ENCODE results near the gene OTX1. TPM values are rescaled to one million over a fixed set of nuclear protein-coding genes. Genes with fewer than 3 reads are reported as not detected.
"Not testable (repeated sequence)": the region's sequence is repeated elsewhere in the genome, so short reads cannot be mapped to it uniquely, and the experiment has no call there.

The OTX1 gene
- total RNA-seq, 1 donor, result not detected

DNA sequence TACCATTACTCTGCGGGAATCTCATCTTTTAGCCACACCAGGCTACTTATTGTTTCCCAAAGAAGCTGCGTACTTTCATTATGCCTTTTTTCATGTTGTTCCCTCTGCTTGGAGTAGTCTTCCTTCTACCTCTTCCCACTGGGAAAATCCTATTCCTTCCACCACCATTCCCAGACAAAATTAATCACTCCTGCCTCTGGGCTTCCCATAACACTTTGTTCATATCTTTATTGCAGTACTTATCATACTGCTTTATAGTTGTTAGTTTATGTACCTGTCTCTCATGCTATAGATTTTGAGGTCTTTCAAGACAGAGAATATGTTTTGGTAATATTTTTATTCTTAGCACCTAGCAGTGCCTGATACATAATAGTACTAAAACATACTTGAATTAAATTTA is 16.2 kb downstream of the OTX1 start:
- peaks cover 81% of the 10 kb centered on the region for H3K27me3 ChIP-seq (ENCODE audit: insufficient read depth, low read length)
- DNase-seq (ENCODE audit: insufficient read length, low spot score, missing footprints), result no peak
- H3K79me2 ChIP-seq (ENCODE audit: insufficient read depth, low read length), result no peaks in the 10 kb centered on the region
- TF ChIP-seq, protein P1, sequence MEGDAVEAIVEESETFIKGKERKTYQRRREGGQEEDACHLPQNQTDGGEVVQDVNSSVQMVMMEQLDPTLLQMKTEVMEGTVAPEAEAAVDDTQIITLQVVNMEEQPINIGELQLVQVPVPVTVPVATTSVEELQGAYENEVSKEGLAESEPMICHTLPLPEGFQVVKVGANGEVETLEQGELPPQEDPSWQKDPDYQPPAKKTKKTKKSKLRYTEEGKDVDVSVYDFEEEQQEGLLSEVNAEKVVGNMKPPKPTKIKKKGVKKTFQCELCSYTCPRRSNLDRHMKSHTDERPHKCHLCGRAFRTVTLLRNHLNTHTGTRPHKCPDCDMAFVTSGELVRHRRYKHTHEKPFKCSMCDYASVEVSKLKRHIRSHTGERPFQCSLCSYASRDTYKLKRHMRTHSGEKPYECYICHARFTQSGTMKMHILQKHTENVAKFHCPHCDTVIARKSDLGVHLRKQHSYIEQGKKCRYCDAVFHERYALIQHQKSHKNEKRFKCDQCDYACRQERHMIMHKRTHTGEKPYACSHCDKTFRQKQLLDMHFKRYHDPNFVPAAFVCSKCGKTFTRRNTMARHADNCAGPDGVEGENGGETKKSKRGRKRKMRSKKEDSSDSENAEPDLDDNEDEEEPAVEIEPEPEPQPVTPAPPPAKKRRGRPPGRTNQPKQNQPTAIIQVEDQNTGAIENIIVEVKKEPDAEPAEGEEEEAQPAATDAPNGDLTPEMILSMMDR (IDR thresholded peaks at IDR 0.05; ENCODE audit: extremely low read depth, low read depth, low read length), result no peak
- H3K27ac ChIP-seq (ENCODE audit: low read depth, low read length), result no peak overlapping the region
- no peak overlapping the region for H2AFZ ChIP-seq (ENCODE audit: low read length)
- no peaks in the 10 kb centered on the region for H3K4me1 ChIP-seq (ENCODE audit: insufficient read depth, low read length)
- H4K20me1 ChIP-seq (ENCODE audit: insufficient read depth, low read length), result no peaks in the 10 kb centered on the region
- H3K4me3 ChIP-seq (ENCODE audit: insufficient read depth, low read length), result no peak overlapping the region
- H3K36me3 ChIP-seq (ENCODE audit: insufficient read depth, low read length), result no peaks in the 10 kb centered on the region
- no peak overlapping the region for H3K4me2 ChIP-seq (ENCODE audit: insufficient read depth, low read length)
- no peaks in the 10 kb centered on the region for H3K9me3 ChIP-seq (ENCODE audit: low read depth, low read length)

DNA sequence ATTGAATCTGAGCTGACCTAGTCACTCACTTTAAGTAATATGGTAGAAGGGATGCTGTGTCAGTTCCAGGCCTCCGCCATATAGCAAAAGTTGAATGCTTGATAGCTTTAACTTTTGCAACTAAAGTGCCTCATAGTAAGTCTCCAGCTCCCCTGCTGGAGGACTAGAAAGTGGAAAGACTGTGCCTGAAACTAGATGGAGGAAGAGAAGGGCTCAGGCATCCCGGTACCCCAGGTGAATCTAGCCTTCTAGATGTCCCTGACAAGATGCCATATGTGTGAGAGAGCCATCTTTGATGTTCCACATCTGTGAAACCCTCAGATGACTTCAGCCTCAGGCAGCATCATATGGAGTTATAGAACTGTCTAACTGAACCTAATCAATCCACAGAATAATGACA is 21.0 kb downstream of the OTX1 start:
- Histone ChIP-seq H3K36me3 (ENCODE audit: insufficient read depth, low read length) (no peaks in the 10 kb centered on the region), H3K4me1 (ENCODE audit: insufficient read depth, low read length) (no peaks in the 10 kb centered on the region), H3K27me3 (ENCODE audit: insufficient read depth, low read length) (peaks cover 38% of the 10 kb centered on the region), H3K9me3 (ENCODE audit: low read depth, low read length) (no peaks in the 10 kb centered on the region), H4K20me1 (ENCODE audit: insufficient read depth, low read length) (no peaks in the 10 kb centered on the region), H3K4me2 (ENCODE audit: insufficient read depth, low read length) (no peak overlapping the region), H3K27ac (ENCODE audit: low read depth, low read length) (no peak overlapping the region), H3K4me3 (ENCODE audit: insufficient read depth, low read length) (no peak overlapping the region), H3K79me2 (ENCODE audit: insufficient read depth, low read length) (no peaks in the 10 kb centered on the region), H2AFZ (ENCODE audit: low read length) (no peak overlapping the region)
- TF ChIP-seq, protein P1 (IDR thresholded peaks at IDR 0.05; ENCODE audit: extremely low read depth, low read depth, low read length), result no peak
- DNase-seq (ENCODE audit: insufficient read length, low spot score, missing footprints), result no peak

DNA sequence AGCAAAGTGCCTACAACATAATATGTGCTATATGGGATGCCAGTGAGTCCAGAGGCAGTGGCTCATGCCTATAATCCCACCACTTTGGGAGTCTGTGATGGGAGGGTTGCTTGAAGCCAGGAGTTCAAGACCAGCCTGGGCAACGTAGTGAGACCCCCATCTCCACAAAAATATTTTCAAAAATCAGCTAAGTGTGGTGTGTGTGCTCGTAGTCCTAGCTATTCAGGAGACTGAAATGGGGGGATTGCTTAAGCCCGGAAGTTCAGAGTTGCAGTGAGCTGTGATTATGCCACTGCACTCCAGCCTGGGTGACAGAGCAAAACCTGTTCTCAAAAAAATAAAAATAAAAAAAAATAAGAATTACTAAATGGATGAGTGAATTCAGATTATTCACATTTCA is 23.4 kb downstream of the OTX1 start:
- Histone ChIP-seq H3K79me2 (ENCODE audit: insufficient read depth, low read length) (no peaks in the 10 kb centered on the region), H3K4me1 (ENCODE audit: insufficient read depth, low read length) (no peaks in the 10 kb centered on the region), H3K9me3 (ENCODE audit: low read depth, low read length) (no peaks in the 10 kb centered on the region), H3K4me2 (ENCODE audit: insufficient read depth, low read length) (no peak overlapping the region), H2AFZ (ENCODE audit: low read length) (no peak overlapping the region), H3K36me3 (ENCODE audit: insufficient read depth, low read length) (no peaks in the 10 kb centered on the region), H3K27ac (ENCODE audit: low read depth, low read length) (no peak overlapping the region), H3K27me3 (ENCODE audit: insufficient read depth, low read length) (peaks cover 18% of the 10 kb centered on the region), H3K4me3 (ENCODE audit: insufficient read depth, low read length) (no peak overlapping the region), H4K20me1 (ENCODE audit: insufficient read depth, low read length) (no peaks in the 10 kb centered on the region)
- no peak for DNase-seq (ENCODE audit: insufficient read length, low spot score, missing footprints)
- TF ChIP-seq, protein P1 (IDR thresholded peaks at IDR 0.05; ENCODE audit: extremely low read depth, low read depth, low read length), result no peak

DNA sequence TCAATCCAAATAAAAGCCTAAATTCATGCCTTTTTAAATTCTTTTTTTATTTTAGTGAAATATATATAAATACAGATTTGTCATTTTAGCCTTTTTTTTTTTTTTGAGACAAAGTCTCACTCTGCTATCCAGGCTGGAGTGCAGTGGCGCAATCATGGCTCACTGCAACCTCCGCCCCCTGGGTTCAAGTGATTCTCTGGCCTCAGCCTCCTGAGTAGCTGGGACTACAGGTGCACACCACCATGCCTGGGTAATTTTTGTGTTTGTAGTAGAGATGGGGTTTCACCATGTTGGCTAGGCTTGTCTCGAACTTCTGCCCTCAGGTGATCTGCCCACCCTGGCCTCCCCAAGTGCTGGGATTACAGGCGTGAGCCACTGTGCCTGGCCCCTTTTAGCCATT is 23.8 kb downstream of the OTX1 start:
- not testable (repeated sequence) for DNase-seq (ENCODE audit: insufficient read length, low spot score, missing footprints); H3K4me1 ChIP-seq (ENCODE audit: insufficient read depth, low read length); H4K20me1 ChIP-seq (ENCODE audit: insufficient read depth, low read length); H3K27ac ChIP-seq (ENCODE audit: low read depth, low read length); H2AFZ ChIP-seq (ENCODE audit: low read length); H3K4me2 ChIP-seq (ENCODE audit: insufficient read depth, low read length); H3K9me3 ChIP-seq (ENCODE audit: low read depth, low read length); H3K36me3 ChIP-seq (ENCODE audit: insufficient read depth, low read length); H3K4me3 ChIP-seq (ENCODE audit: insufficient read depth, low read length); H3K79me2 ChIP-seq (ENCODE audit: insufficient read depth, low read length)
- peaks cover 15% of the 10 kb centered on the region for H3K27me3 ChIP-seq (ENCODE audit: insufficient read depth, low read length)

Data from osteoblast (primary cell).